C4-2B (cell line): Measurements from ENCODE around the gene MARCHF5.

ENCODE experiments used
- ZFX ChIP-seq: fragments of 450-650 bp; IDR thresholded peaks from 2 replicates; pipeline ENCODE4 v1.6.1; 2017
- TF ChIP-seq, protein P1 (sequence below): fragments of 450-650 bp; conservative IDR thresholded peaks from 2 replicates; pipeline ENCODE4 v1.5.1; 2017; ENCODE audit warnings: mild to moderate bottlenecking

DNA sequence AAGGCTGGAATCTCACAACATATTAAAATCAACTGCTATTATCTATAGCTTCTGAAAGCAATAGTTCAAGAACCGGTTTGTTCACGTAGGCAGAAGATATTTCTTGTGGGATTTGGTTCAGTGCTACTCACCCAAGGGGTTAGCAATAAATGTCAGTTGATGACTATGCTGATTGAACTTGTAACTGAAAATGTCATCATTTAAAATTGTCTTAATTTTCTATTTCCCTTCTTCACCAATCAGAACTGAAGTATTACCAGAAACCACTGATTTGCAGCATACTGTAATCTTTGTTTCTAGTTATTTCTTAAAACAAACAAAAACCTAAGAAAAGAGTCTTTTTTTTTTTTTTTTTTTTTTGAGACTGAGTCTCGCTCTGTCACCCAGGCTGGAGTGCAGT lies 46.2 kb upstream of the MARCHF5 start:
- TF ChIP-seq, protein P1, sequence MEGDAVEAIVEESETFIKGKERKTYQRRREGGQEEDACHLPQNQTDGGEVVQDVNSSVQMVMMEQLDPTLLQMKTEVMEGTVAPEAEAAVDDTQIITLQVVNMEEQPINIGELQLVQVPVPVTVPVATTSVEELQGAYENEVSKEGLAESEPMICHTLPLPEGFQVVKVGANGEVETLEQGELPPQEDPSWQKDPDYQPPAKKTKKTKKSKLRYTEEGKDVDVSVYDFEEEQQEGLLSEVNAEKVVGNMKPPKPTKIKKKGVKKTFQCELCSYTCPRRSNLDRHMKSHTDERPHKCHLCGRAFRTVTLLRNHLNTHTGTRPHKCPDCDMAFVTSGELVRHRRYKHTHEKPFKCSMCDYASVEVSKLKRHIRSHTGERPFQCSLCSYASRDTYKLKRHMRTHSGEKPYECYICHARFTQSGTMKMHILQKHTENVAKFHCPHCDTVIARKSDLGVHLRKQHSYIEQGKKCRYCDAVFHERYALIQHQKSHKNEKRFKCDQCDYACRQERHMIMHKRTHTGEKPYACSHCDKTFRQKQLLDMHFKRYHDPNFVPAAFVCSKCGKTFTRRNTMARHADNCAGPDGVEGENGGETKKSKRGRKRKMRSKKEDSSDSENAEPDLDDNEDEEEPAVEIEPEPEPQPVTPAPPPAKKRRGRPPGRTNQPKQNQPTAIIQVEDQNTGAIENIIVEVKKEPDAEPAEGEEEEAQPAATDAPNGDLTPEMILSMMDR: no peak
- TF ChIP-seq ZFX: no peak
